Left kidney (tissue), 2 donors: ENCODE results near the gene SRP54. TPM values are rescaled to one million over a fixed set of nuclear protein-coding genes. Genes with fewer than 3 reads are reported as not detected.
"Not testable (repeated sequence)": the region's sequence is repeated elsewhere in the genome, so short reads cannot be mapped to it uniquely, and the experiment has no call there.

Source experiments
- DNase-seq: peaks from one replicate; pipeline ENCODE4 v3.0.0-alpha.2; 2013
- polyA plus RNA-seq: library from polyadenylated mRNA; unstranded; fragments of 120-200 nt; gene quantifications from one replicate; pipeline ENCODE4 v1.2.1, GENCODE V29; 2013; ENCODE audit not compliant: insufficient read length

SRP54 gene
- polyA plus RNA-seq, 1 donor, result 89.3 TPM

- DNase-seq, result peak; percentile 95
These were observed 63.4 kb downstream of the SRP54 start, which contains the start of gene FAM177A1 for GRCh38 chr14:35046048-35046750. TSS of gene FAM177A1 (plus strand) at chr14:35046272. CDS start at chr14:35046464, 192 bp downstream.

- DNase-seq, result peak; percentile 45
These were observed 64.2 kb downstream of the SRP54 start for GRCh38 chr14:35046751-35047536.

- no peak for DNase-seq
These were observed 65.3 kb downstream of the SRP54 start for GRCh38 chr14:35047976-35048513.

GRCh38 chr14:35050652-35051051 lies 67.9 kb downstream of the SRP54 start:
- no peak for DNase-seq

GRCh38 chr14:35051796-35052195 lies 69.0 kb downstream of the SRP54 start:
- no peak for DNase-seq

- no peak for DNase-seq
These were observed 69.8 kb downstream of the SRP54 start for GRCh38 chr14:35052637-35053036.

GRCh38 chr14:35061113-35061791 lies 78.5 kb downstream of the SRP54 start:
- DNase-seq, result not testable (repeated sequence)

GRCh38 chr14:35065731-35066130 lies 82.9 kb downstream of the SRP54 start:
- not testable (repeated sequence) for DNase-seq

GRCh38 chr14:35068238-35069012 lies 85.6 kb downstream of the SRP54 start:
- DNase-seq, result no peak

- DNase-seq, result no peak
These were observed 89.4 kb downstream of the SRP54 start for GRCh38 chr14:35072226-35072625.

- DNase-seq, result no peak
These were observed 90.7 kb downstream of the SRP54 start for GRCh38 chr14:35073486-35073885.

- no peak for DNase-seq
These were observed 95.3 kb downstream of the SRP54 start for GRCh38 chr14:35078082-35078481.

Other genes with a start within 250 kb of the SRP54 start
- 38.1 TPM for gene BAZ1A, start 107.6 kb upstream of the SRP54 start, polyA plus RNA-seq
- 54.9 TPM for gene FAM177A1, start 63.3 kb downstream of the SRP54 start, polyA plus RNA-seq
- 55.7 TPM for gene PPP2R3C, start 139.0 kb downstream of the SRP54 start, polyA plus RNA-seq
- gene PRORP, start 139.6 kb downstream of the SRP54 start, polyA plus RNA-seq, result 32.7 TPM